ENCODE results near the gene LAMC2.

DNA sequence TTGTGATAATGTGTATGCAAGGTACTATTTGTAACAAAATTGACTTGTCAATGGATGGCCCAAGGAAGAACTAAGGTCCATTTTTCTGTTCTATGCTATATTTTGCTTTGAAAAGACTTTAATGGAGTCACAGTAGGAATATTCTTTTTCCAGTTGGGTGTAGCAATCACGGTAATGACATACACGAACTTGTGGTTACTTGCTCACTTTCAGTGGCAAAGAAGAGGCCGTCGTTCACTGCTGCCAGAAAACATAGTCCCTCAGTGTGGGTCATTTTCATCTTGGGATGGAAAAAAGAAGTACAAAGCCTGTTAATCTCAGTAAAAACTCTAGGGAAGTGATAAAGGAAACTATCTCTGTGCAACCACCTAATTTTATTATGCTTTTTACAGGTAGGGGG is 47.8 kb upstream of the LAMC2 start:
- TF ChIP-seq, protein P1, sequence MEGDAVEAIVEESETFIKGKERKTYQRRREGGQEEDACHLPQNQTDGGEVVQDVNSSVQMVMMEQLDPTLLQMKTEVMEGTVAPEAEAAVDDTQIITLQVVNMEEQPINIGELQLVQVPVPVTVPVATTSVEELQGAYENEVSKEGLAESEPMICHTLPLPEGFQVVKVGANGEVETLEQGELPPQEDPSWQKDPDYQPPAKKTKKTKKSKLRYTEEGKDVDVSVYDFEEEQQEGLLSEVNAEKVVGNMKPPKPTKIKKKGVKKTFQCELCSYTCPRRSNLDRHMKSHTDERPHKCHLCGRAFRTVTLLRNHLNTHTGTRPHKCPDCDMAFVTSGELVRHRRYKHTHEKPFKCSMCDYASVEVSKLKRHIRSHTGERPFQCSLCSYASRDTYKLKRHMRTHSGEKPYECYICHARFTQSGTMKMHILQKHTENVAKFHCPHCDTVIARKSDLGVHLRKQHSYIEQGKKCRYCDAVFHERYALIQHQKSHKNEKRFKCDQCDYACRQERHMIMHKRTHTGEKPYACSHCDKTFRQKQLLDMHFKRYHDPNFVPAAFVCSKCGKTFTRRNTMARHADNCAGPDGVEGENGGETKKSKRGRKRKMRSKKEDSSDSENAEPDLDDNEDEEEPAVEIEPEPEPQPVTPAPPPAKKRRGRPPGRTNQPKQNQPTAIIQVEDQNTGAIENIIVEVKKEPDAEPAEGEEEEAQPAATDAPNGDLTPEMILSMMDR (IDR thresholded peaks at IDR 0.05) = no peak
- no peak for TF ChIP-seq POLR2A (IDR thresholded peaks at IDR 0.05)

Data from esophagus squamous epithelium (tissue), 4 donors.